Measurements from ENCODE around the gene VEGFB. TPM values are rescaled to one million over a fixed set of nuclear protein-coding genes. Genes with fewer than 3 reads are reported as not detected.

The VEGFB gene
- total and polyA plus RNA-seq, 2 of the 4 experiments (the other 2 are of a cell fraction): 3.0 to 25.1 TPM

GRCh38 chr11:64244107-64244506 is 9.7 kb downstream of the VEGFB start:
- H3K9me3 ChIP-seq (ENCODE audit: control insufficient read depth, insufficient read depth, low read length): no peaks in the 10 kb centered on the region
- no peak overlapping the region for H3K23ac ChIP-seq (ENCODE audit: low read depth, low read length)
- in situ Hi-C loops (cut with MboI; ENCODE audit: low sequenced_read_pairs): no loop called here
- H2BK5ac ChIP-seq (ENCODE audit: low read depth, low read length, poor library complexity, severe bottlenecking): no peak overlapping the region
- CTCF ChIA-PET: no interaction called here
- peaks cover 26% of the 10 kb centered on the region for H4K20me1 ChIP-seq (ENCODE audit: insufficient read depth, low read length)
- no peak overlapping the region for H3K4ac ChIP-seq (ENCODE audit: low read depth, low read length)
- H3K27ac ChIP-seq (ENCODE audit: insufficient read depth, low read length): no peak overlapping the region
- POLR2A ChIA-PET (ENCODE audit: unreplicated experiment): no interaction called here
- H3K4me3 ChIP-seq (ENCODE audit: insufficient read depth, low read depth, low read length): no peak overlapping the region
- no peak overlapping the region for H3K56ac ChIP-seq (ENCODE audit: extremely low read depth, insufficient read depth, low read length)
- H3K14ac ChIP-seq (replicated peaks; ENCODE audit: low read depth, low read length): no peak overlapping the region
- peaks cover 13% of the 10 kb centered on the region for H3K4me1 ChIP-seq (ENCODE audit: control insufficient read depth, insufficient read depth, low read length)
- no peak overlapping the region for H2BK15ac ChIP-seq (ENCODE audit: low read depth, low read length)
- no peak overlapping the region for H3K4me2 ChIP-seq (ENCODE audit: low read depth, low read length)
- H3K18ac ChIP-seq (ENCODE audit: low read depth, low read length): no peak overlapping the region
- peak overlapping the region; percentile 9 for H2AK9ac ChIP-seq (replicated peaks; ENCODE audit: low read depth, low read length, poor library complexity)
- ATAC-seq (ENCODE audit: low read depth): no peak
- no peak for DNase-seq
- H2AK5ac ChIP-seq (ENCODE audit: low read depth, low read length): no peak overlapping the region
- peaks cover 12% of the 10 kb centered on the region for H3K36me3 ChIP-seq (ENCODE audit: control insufficient read depth, insufficient read depth, low read length)
- TF ChIP-seq MXI1 (IDR thresholded peaks at IDR 0.05; ENCODE audit: borderline replicate concordance, low read depth, low read length) (no peak), BHLHE40 (IDR thresholded peaks at IDR 0.05; ENCODE audit: low read depth, low read length) (no peak), CHD1 (IDR thresholded peaks at IDR 0.05; ENCODE audit: low read depth, low read length) (no peak), SMC3 (IDR thresholded peaks at IDR 0.05; ENCODE audit: low read depth, low read length) (no peak), CTCF (conservative IDR thresholded peaks at IDR 0.05; ENCODE audit: low read depth, low read length) (no peak), NFE2L2 (IDR thresholded peaks at IDR 0.05; ENCODE audit: low read depth, low read length) (no peak), MAFK (IDR thresholded peaks at IDR 0.05; ENCODE audit: low read depth, low read length) (no peak), POLR2A (IDR thresholded peaks at IDR 0.05; ENCODE audit: low read depth, low read length) (no peak), RCOR1 (IDR thresholded peaks at IDR 0.05; ENCODE audit: insufficient replicate concordance, low read length) (no peak), ELK1 (IDR thresholded peaks at IDR 0.05; ENCODE audit: borderline replicate concordance, low read depth, low read length) (no peak), RAD21 (IDR thresholded peaks at IDR 0.05; ENCODE audit: low read length) (no peak), CEBPB (IDR thresholded peaks at IDR 0.05; ENCODE audit: low read depth, low read length) (no peak), MAZ (IDR thresholded peaks at IDR 0.05; ENCODE audit: borderline replicate concordance, low read depth, low read length) (no peak), USF2 (IDR thresholded peaks at IDR 0.05; ENCODE audit: low read depth, low read length) (no peak), FOS (IDR thresholded peaks at IDR 0.05; ENCODE audit: low read depth, low read length) (no peak), RFX5 (IDR thresholded peaks at IDR 0.05; ENCODE audit: low read depth, low read length) (no peak)
- intact Hi-C loops (cut with micrococcal nuclease): no loop called here
- H3K79me1 ChIP-seq (ENCODE audit: low read depth in 1 of 2, low read length in 2 of 2): peaks cover 18 to 40% of the 10 kb centered on the region in 2 experiments; a peak in 3 of 4 replicates
- no peak overlapping the region for H2AFZ ChIP-seq (replicated peaks; ENCODE audit: low read length, poor library complexity)
- H4K8ac ChIP-seq (ENCODE audit: low read depth in 2 of 2, low read length in 2 of 2): no peak overlapping the region
- H2BK120ac ChIP-seq (ENCODE audit: low read depth, low read length): no peak overlapping the region
- dilution Hi-C loops (cut with HindIII; ENCODE audit: low sequenced_read_pairs, unreplicated experiment): no loop called here
- H2BK20ac ChIP-seq (ENCODE audit: low read depth, low read length): no peak overlapping the region
- H3K27me3 ChIP-seq (ENCODE audit: control insufficient read depth, insufficient read depth, low read length): no peaks in the 10 kb centered on the region
- peaks cover 14% of the 10 kb centered on the region for H3K9me1 ChIP-seq (ENCODE audit: insufficient read depth, low read length)
- no TSS peak for BruUV-seq (replicated peaks)
- no peak overlapping the region for H4K5ac ChIP-seq (ENCODE audit: low read depth, low read length)
- WGBS, 2 experiments (ENCODE audit: extremely low coverage in 2 of 2, insufficient read length in 1 of 2): no CpG with 5 or more reads among the region's 5 CpGs
- H4K91ac ChIP-seq (ENCODE audit: insufficient read depth, low read depth, low read length): no peak overlapping the region
- H3K9ac ChIP-seq (ENCODE audit: low read depth, low read length): no peak overlapping the region
